Measurements from ENCODE around the gene CEACAM18. TPM values are rescaled to one million over a fixed set of nuclear protein-coding genes. Genes with fewer than 3 reads are reported as not detected.

Gene CEACAM18
- total RNA-seq, 1 donor from 2014 or later = not detected

DNA sequence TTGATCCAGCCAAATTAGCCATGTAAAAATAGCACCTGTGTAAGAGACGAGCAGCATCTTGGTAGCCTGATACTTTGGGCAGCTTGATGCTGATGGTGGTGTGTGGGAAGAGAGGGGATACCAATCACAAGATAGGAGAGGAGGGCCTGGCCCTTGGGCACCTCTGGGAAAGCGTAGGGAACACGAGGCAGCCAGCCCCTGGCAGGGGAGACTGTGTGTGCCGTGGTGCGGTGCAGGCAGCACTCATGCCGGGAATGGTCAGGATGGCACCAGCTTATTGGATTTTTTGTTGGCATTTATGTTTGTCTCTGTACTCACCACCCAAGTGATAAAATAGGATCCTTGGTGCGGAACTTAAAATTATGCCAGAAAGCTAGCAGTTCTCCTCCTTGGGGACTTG, 30.3 kb upstream of the CEACAM18 start:
- H3K36me3 Mint-ChIP-seq (ENCODE audit: low read depth) = no peaks in the 10 kb centered on the region
- CTCF ChIA-PET = no interaction called here
- POLR2A ChIA-PET = no interaction called here
- TF ChIP-seq, protein P1, sequence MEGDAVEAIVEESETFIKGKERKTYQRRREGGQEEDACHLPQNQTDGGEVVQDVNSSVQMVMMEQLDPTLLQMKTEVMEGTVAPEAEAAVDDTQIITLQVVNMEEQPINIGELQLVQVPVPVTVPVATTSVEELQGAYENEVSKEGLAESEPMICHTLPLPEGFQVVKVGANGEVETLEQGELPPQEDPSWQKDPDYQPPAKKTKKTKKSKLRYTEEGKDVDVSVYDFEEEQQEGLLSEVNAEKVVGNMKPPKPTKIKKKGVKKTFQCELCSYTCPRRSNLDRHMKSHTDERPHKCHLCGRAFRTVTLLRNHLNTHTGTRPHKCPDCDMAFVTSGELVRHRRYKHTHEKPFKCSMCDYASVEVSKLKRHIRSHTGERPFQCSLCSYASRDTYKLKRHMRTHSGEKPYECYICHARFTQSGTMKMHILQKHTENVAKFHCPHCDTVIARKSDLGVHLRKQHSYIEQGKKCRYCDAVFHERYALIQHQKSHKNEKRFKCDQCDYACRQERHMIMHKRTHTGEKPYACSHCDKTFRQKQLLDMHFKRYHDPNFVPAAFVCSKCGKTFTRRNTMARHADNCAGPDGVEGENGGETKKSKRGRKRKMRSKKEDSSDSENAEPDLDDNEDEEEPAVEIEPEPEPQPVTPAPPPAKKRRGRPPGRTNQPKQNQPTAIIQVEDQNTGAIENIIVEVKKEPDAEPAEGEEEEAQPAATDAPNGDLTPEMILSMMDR (IDR thresholded peaks at IDR 0.05) = no peak
- intact Hi-C loops (cut with micrococcal nuclease) = no loop called here
- H3K9me3 Mint-ChIP-seq = no peaks in the 10 kb centered on the region
- no peak for DNase-seq
- H3K27me3 Mint-ChIP-seq = peaks cover 38% of the 10 kb centered on the region
- H3K4me1 Mint-ChIP-seq = peaks cover 5% of the 10 kb centered on the region
- no peak for ATAC-seq (ENCODE audit: low read depth)
- H3K4me3 Mint-ChIP-seq = no peak overlapping the region
- H3K27ac Mint-ChIP-seq = no peak overlapping the region

DNA sequence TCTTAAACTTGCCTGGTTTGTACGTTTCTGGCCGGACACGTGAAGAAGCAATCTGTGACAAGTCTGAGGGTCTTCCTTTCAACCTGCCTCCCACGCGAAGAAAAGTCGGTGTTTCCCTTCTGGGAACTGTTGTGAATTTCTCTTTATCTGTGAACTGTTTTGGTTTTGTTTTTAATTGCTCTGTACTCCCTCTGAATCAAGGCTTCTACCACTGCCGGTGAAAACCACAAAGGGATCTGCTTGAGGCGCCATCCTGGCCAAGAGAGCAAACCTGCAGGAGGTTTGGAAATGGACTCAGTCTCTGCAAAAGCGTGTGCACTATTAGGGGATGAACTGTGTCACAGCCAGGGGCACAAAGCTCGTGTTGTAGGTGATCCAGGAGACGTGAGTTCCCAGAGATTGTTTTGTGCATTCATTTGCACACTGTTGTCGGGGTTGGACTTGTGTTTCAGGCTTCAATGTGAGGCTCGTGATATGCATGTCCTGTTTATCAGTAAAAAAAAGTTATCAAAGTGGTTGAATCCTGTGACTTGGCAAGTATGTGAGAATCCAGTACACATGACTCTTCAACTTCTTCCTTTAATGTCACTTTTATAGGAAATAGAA, 29.8 kb upstream of the CEACAM18 start:
- Mint-ChIP-seq H3K4me3 (no peak overlapping the region), H3K27me3 (peaks cover 38% of the 10 kb centered on the region), H3K36me3 (ENCODE audit: low read depth) (no peaks in the 10 kb centered on the region), H3K9me3 (no peaks in the 10 kb centered on the region), H3K4me1 (peaks cover 5% of the 10 kb centered on the region), H3K27ac (no peak overlapping the region)
- ChIA-PET CTCF (no interaction called here), POLR2A (no interaction called here)
- TF ChIP-seq, protein P1 (IDR thresholded peaks at IDR 0.05) = no peak
- intact Hi-C loops (cut with micrococcal nuclease) = no loop called here
- no peak for DNase-seq
- no peak for ATAC-seq (ENCODE audit: low read depth)

DNA sequence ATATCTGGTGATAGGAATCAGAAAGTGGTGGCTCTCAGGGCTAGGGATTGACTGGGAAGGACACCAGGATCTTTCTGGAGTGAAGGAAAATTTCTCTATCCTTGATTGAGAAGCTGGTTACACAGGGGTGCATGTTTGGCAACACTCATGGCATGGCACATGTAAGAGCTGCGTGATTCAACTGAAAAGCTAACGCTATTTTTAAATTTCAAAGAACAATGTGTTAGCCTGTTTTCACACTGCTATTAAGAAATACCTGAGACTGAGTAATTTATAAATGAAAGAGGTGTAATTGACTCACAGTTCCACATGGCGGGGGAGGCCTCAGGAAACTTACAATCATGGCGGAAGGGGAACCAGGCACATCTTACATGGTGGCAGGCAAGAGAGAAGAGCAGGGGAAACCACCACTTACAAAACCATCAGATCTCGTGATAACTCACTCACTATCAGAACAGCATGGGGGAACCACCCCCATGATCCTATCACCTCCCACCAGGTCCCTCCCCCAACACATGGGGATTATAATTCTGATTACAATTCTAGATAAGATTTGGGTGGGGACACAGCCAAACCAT, 27.5 kb upstream of the CEACAM18 start:
- Mint-ChIP-seq H3K27ac (no peak overlapping the region), H3K4me3 (no peak overlapping the region), H3K4me1 (peaks cover 5% of the 10 kb centered on the region), H3K27me3 (peaks cover 44% of the 10 kb centered on the region), H3K9me3 (no peaks in the 10 kb centered on the region), H3K36me3 (ENCODE audit: low read depth) (no peaks in the 10 kb centered on the region)
- ATAC-seq (ENCODE audit: low read depth) (no peak), DNase-seq (no peak)
- ChIA-PET CTCF (no interaction called here), POLR2A (no interaction called here)
- intact Hi-C loops (cut with micrococcal nuclease) = no loop called here
- TF ChIP-seq, protein P1 (IDR thresholded peaks at IDR 0.05) = no peak

DNA sequence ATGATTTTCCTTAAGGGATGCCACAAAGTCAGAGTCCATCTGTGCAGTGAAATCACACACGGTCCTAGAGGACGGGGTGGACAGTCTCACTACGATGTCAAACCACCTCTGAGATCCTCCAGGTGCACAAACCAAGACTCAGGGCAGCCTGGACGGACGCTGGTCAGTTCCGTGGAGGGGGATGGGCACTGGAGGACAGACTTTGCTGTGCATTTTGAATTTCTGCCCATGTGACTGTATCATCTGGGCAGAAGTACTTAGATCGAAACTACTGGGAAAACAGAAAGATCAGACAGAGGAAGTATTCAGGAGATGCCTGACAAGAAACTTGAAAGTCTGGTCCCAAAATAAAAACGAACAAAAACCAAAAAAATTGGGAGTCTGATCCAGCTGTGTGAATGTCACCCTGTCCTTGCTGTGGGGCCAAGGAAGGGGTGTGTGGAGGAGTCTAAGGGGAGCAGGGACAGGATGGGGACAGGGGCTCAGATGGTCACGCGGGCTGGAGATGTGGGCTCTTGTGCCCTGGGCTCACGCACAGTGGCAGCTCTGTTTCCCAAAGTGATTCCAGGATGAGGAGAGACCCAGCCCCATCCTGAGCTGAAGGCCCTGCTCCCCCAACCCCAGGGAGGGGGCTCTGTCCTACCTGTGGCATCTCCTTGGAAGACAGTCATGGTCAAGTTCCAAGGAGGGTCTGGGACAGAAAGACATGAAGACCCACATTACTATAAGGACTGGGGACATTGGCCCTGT, 21.6 kb upstream of the CEACAM18 start:
- intact Hi-C loops (cut with micrococcal nuclease) = no loop called here
- no peaks in the 10 kb centered on the region for H3K36me3 Mint-ChIP-seq (ENCODE audit: low read depth)
- ChIA-PET CTCF (no interaction called here), POLR2A (no interaction called here)
- no peak overlapping the region for H3K4me3 Mint-ChIP-seq
- peaks cover 26% of the 10 kb centered on the region for H3K27me3 Mint-ChIP-seq
- H3K9me3 Mint-ChIP-seq = no peaks in the 10 kb centered on the region
- DNase-seq (no peak), ATAC-seq (ENCODE audit: low read depth) (no peak)
- H3K27ac Mint-ChIP-seq = no peak overlapping the region
- TF ChIP-seq, protein P1 (IDR thresholded peaks at IDR 0.05) = no peak
- no peaks in the 10 kb centered on the region for H3K4me1 Mint-ChIP-seq

DNA sequence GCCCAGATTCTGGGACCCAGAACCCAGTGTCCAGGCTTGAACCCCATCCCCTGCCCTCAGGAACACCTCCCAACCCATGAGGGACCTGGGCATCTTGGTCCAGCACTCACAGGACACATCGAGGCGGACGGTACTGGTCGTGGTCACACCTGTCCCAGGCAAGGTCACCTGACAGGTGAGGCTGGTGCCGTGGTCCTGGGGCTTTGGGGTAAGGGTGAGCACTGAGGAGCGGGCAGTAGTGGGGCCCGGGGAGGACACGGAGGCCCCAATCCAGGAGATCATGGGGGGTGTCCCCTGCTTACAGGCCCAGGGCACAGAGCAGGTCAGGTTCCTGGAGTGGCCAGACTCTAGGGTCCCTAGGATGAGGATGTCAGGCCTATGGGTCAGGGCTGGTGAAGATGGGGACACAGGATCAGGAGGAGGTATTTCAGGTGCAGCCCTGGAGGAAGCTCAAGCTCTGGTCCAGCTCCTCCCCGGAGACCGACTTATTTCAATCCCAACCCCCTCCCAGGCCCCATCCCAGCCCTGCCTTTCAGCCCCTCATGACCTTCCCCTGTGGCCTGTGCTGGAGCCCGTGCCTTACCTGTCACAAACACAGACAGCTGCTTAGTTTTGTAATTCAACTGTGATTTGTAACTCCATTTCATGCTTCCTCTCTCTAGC, 20.9 kb upstream of the CEACAM18 start:
- no peak overlapping the region for H3K4me3 Mint-ChIP-seq
- H3K36me3 Mint-ChIP-seq (ENCODE audit: low read depth) = no peaks in the 10 kb centered on the region
- no peaks in the 10 kb centered on the region for H3K4me1 Mint-ChIP-seq
- no peak overlapping the region for H3K27ac Mint-ChIP-seq
- no peaks in the 10 kb centered on the region for H3K9me3 Mint-ChIP-seq
- no peak for ATAC-seq (ENCODE audit: low read depth)
- H3K27me3 Mint-ChIP-seq = peaks cover 28% of the 10 kb centered on the region
- DNase-seq = no peak
- TF ChIP-seq, protein P1 (IDR thresholded peaks at IDR 0.05) = no peak
- ChIA-PET CTCF (no interaction called here), POLR2A (no interaction called here)
- intact Hi-C loops (cut with micrococcal nuclease) = no loop called here

Measured in activated B cell treated with CpG ODN at 0.5 μM for 24 hours (primary cell).